Measurements from ENCODE around the gene RAB11FIP3.

- TF ChIP-seq HCFC1 (IDR thresholded peaks at IDR 0.05; ENCODE audit: low read depth, low read length) (no peak), KLF16 (CRISPR knock-in tag; IDR thresholded peaks at IDR 0.05) (no peak), PRDM10 (CRISPR knock-in tag; IDR thresholded peaks at IDR 0.05; ENCODE audit: low read depth) (no peak), RFX5 (IDR thresholded peaks at IDR 0.05; ENCODE audit: low read depth, low read length) (no peak), PHF21A (CRISPR knock-in tag; IDR thresholded peaks at IDR 0.05) (no peak), HNRNPUL1 (IDR thresholded peaks at IDR 0.05; ENCODE audit: low read depth, low read length) (no peak), CTCF (CRISPR knock-in tag; IDR thresholded peaks at IDR 0.05) (no peak), RXRA (CRISPR knock-in tag; IDR thresholded peaks at IDR 0.05) (no peak), ZNF276 (CRISPR knock-in tag; IDR thresholded peaks at IDR 0.05; ENCODE audit: low read depth) (no peak)
Observed at GRCh38 chr16:557463-558297, 132.2 kb downstream of the RAB11FIP3 start.
